Fibroblast of lung (primary cell): ENCODE data around the gene LBH. TPM values are rescaled to one million over a fixed set of nuclear protein-coding genes. Genes with fewer than 3 reads are reported as not detected.
"Not testable (repeated sequence)": the region's sequence is repeated elsewhere in the genome, so short reads cannot be mapped to it uniquely, and the experiment has no call there.

Source experiments
- DNase-seq, 2 donors: peaks; one replicate each; pipeline versions ENCODE4 v3.0.0 to v3.0.0-alpha.2; 2010; ENCODE audit warnings: low read depth in 2 of 2
- H2AFZ ChIP-seq: 2 replicates; pipeline ENCODE4 v1.5.1; 2012; ENCODE audit warnings: low read length, control low read depth, inconsistent platforms
- H3K27ac ChIP-seq: 2 replicates; pipeline ENCODE4 v1.5.1; 2011; ENCODE audit warnings: low read length, control low read depth; ENCODE audit not compliant: insufficient read depth
- H3K27me3 ChIP-seq: 2 replicates; pipeline ENCODE4 v1.5.1; 2011; ENCODE audit warnings: mild to moderate bottlenecking, low read length; ENCODE audit not compliant: control insufficient read depth, insufficient read depth
- H3K36me3 ChIP-seq: 2 replicates; pipeline ENCODE4 v1.5.1; 2011; ENCODE audit warnings: low read length; ENCODE audit not compliant: control insufficient read depth, insufficient read depth
- H3K4me1 ChIP-seq: 2 replicates; pipeline ENCODE4 v1.5.1; 2011; ENCODE audit warnings: low read length; ENCODE audit not compliant: control insufficient read depth, insufficient read depth; ENCODE audit errors: extremely low read depth
- H3K4me2 ChIP-seq: 2 replicates; pipeline ENCODE4 v1.5.1; 2011; ENCODE audit warnings: low read length, control low read depth; ENCODE audit not compliant: insufficient read depth; ENCODE audit errors: extremely low read depth
- H3K4me3 ChIP-seq, 4 experiments: fragments of 200-600 bp in 1 of 4; sonication (generic) in 1 of 4; replicated peaks in 1 of 4; 2 replicates each; pipeline ENCODE4 v1.5.1; 2011 to 2016; ENCODE audit warnings: low read length in 4 of 4, low read depth in 3 of 4, mild to moderate bottlenecking in 3 of 4, control low read depth in 2 of 4, inconsistent platforms in 1 of 4, mixed read lengths in 1 of 4; ENCODE audit not compliant: insufficient read depth in 1 of 4; ENCODE audit errors: control extremely low read depth in 1 of 4
- H3K79me2 ChIP-seq: 2 replicates; pipeline ENCODE4 v1.5.1; 2012; ENCODE audit warnings: mild to moderate bottlenecking, low read length, inconsistent platforms; ENCODE audit not compliant: control insufficient read depth, insufficient read depth
- H3K9ac ChIP-seq: 2 replicates; pipeline ENCODE4 v1.5.1; 2011; ENCODE audit warnings: mild to moderate bottlenecking, low read length, control low read depth; ENCODE audit not compliant: insufficient read depth
- H3K9me3 ChIP-seq: 2 replicates; pipeline ENCODE4 v1.5.1; 2012; ENCODE audit warnings: low read depth, low read length; ENCODE audit not compliant: control insufficient read depth, insufficient read depth
- H4K20me1 ChIP-seq: 2 replicates; pipeline ENCODE4 v1.5.1; 2011; ENCODE audit warnings: low read length; ENCODE audit not compliant: control insufficient read depth, insufficient read depth; ENCODE audit errors: extremely low read depth
- CTCF ChIP-seq, 2 donors: IDR thresholded peaks in 1 of 2; conservative IDR thresholded peaks in 1 of 2; 1 replicate in 1 of 2; 2 replicates in 1 of 2; pipeline ENCODE4 v1.5.1; 2011 to 2012; ENCODE audit warnings: low read length in 2 of 2, control low read depth in 1 of 2, inconsistent platforms in 1 of 2, low read depth in 1 of 2, mild to moderate bottlenecking in 1 of 2
- EZH2 ChIP-seq: IDR thresholded peaks from 2 replicates; pipeline ENCODE4 v1.5.1; 2012; ENCODE audit warnings: low read length, control low read depth, mild to moderate bottlenecking; ENCODE audit errors: missing control alignments
- polyA plus RNA-seq, 2 donors: library from polyadenylated mRNA; depleted of rRNA in 1 of 2; stranded (reverse) in 1 of 2; unstranded in 1 of 2; fragments of >200 nt; gene quantifications; 2 replicates each; pipeline ENCODE4 v1.2.1, GENCODE V29; 2011 to 2012; ENCODE audit warnings: missing spikeins in 1 of 2
- total RNA-seq: library from RNA; depleted of rRNA; stranded (reverse); fragments of >200 nt; gene quantifications from 2 replicates; pipeline ENCODE4 v1.2.1, GENCODE V29; 2014

LBH gene
- total and polyA plus RNA-seq, 2 donors (not counting 1 experiment from before 2014, with no cell fraction given) = 604 to 926 TPM

GRCh38 chr2:30267161-30267975 is 36.0 kb downstream of the LBH start:
- Histone ChIP-seq H3K9ac (no peak overlapping the region), H3K79me2 (no peaks in the 10 kb centered on the region), H3K27me3 (no peaks in the 10 kb centered on the region), H3K4me3 (no peak overlapping the region), H3K4me1 (peaks cover 5% of the 10 kb centered on the region), H4K20me1 (no peaks in the 10 kb centered on the region), H3K36me3 (no peaks in the 10 kb centered on the region), H3K4me2 (no peak overlapping the region), H3K27ac (no peak overlapping the region), H3K9me3 (no peaks in the 10 kb centered on the region), H2AFZ (no peak overlapping the region)
- TF ChIP-seq CTCF (conservative IDR thresholded peaks at IDR 0.05 in 1 of 2, IDR thresholded peaks at IDR 0.05 in 1 of 2; ENCODE audit: low read depth in 1 of 2, low read length in 2 of 2) (no peak), EZH2 (no peak)
- no peak for DNase-seq

- Histone ChIP-seq H3K27ac (no peak overlapping the region), H3K4me3 (no peak overlapping the region), H3K36me3 (no peaks in the 10 kb centered on the region), H3K9me3 (no peaks in the 10 kb centered on the region), H2AFZ (no peak overlapping the region), H3K27me3 (no peaks in the 10 kb centered on the region), H3K9ac (no peak overlapping the region), H3K79me2 (no peaks in the 10 kb centered on the region), H3K4me2 (no peak overlapping the region), H3K4me1 (peaks cover 14% of the 10 kb centered on the region), H4K20me1 (no peaks in the 10 kb centered on the region)
- DNase-seq = no peak
- TF ChIP-seq EZH2 (no peak), CTCF (conservative IDR thresholded peaks at IDR 0.05 in 1 of 2, IDR thresholded peaks at IDR 0.05 in 1 of 2; ENCODE audit: low read depth in 1 of 2, low read length in 2 of 2) (no peak)
These were observed 37.0 kb downstream of the LBH start for GRCh38 chr2:30268296-30268871.

GRCh38 chr2:30269114-30269770 is 37.9 kb downstream of the LBH start:
- H3K36me3 ChIP-seq, H3K9ac ChIP-seq, H3K4me3 ChIP-seq, DNase-seq, H3K79me2 ChIP-seq, H3K27me3 ChIP-seq, H3K27ac ChIP-seq, H2AFZ ChIP-seq, H3K4me2 ChIP-seq, H3K9me3 ChIP-seq, H4K20me1 ChIP-seq: not testable (repeated sequence)
- H3K4me1 ChIP-seq = peaks cover 19% of the 10 kb centered on the region
